ENCODE results near the gene ADGRB3. TPM values are rescaled to one million over a fixed set of nuclear protein-coding genes. Genes with fewer than 3 reads are reported as not detected.

The ADGRB3 gene
- total and polyA plus RNA-seq, 8 donors = 0.19 to 16.0 (median 0.61) TPM; not detected in 1

DNA sequence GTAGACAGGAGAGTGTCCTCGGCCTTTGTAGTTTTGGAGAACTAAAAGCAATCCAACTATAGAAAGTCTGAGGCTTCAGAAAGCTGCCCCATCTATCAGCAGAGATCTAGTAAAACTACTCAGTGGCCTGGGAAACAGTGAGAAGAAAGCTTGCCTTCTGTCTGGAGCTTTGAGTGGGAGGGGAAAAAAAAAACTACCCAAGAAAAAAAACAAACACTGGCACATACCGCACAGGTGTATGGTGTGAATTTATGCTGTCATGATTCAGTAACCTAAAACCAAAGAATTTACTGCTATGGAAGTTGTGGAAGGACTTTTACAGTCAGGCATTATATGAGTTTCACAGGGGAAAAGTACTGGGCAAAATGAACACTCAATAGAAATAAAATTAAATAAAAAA lies 280.5 kb downstream of the ADGRB3 start:
- DNase-seq = no peak
- H3K4me3 ChIP-seq = no peak overlapping the region
- TF ChIP-seq POLR2A (IDR thresholded peaks at IDR 0.05) (no peak), POLR2AphosphoS5 (IDR thresholded peaks at IDR 0.05) (no peak), EP300 (IDR thresholded peaks at IDR 0.05) (no peak)
- TF ChIP-seq, protein P1, sequence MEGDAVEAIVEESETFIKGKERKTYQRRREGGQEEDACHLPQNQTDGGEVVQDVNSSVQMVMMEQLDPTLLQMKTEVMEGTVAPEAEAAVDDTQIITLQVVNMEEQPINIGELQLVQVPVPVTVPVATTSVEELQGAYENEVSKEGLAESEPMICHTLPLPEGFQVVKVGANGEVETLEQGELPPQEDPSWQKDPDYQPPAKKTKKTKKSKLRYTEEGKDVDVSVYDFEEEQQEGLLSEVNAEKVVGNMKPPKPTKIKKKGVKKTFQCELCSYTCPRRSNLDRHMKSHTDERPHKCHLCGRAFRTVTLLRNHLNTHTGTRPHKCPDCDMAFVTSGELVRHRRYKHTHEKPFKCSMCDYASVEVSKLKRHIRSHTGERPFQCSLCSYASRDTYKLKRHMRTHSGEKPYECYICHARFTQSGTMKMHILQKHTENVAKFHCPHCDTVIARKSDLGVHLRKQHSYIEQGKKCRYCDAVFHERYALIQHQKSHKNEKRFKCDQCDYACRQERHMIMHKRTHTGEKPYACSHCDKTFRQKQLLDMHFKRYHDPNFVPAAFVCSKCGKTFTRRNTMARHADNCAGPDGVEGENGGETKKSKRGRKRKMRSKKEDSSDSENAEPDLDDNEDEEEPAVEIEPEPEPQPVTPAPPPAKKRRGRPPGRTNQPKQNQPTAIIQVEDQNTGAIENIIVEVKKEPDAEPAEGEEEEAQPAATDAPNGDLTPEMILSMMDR (IDR thresholded peaks at IDR 0.05) = no peak
- no peaks in the 10 kb centered on the region for H3K27me3 ChIP-seq
- no peaks in the 10 kb centered on the region for H3K36me3 ChIP-seq
- 56 to 74% (median 60%) methylated on average over 2 of the region's 2 CpGs for WGBS, 5 donors
- H3K4me1 ChIP-seq = no peaks in the 10 kb centered on the region
- no peak overlapping the region for H3K27ac ChIP-seq
- intact Hi-C loops (cut with DNase I; ENCODE audit: low total_unique reads) = no loop called here
- H3K9me3 ChIP-seq = peaks cover 0 to 4% (median 0%) of the 10 kb centered on the region in 4 donors

DNA sequence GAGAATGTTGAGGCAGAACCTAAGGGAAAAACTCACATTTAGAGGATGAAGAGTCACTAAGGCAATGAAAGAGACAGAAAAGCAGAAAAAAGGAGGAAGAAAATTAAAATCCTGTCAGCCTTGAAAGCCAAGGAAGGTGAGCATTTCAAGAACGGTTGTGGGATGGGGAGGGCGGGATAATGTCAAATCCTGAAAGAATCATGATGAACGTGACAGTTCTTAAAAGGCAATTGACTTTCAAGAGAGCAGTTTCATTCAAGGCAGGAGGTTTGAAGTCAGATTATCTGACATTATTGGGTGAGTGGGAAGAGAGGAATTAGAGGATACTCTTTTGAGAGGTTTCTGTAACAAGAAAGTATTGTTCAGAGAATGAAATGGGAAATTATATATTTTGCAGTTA lies 284.5 kb downstream of the ADGRB3 start:
- Histone ChIP-seq H3K4me1 (no peaks in the 10 kb centered on the region), H3K36me3 (no peaks in the 10 kb centered on the region), H3K9me3 (no peaks in the 10 kb centered on the region), H3K27ac (no peak overlapping the region), H3K4me3 (no peak overlapping the region), H3K27me3 (no peaks in the 10 kb centered on the region)
- intact Hi-C loops (cut with DNase I; ENCODE audit: low total_unique reads) = no loop called here
- 75 to 83% (median 79%) methylated on average over 3 of the region's 3 CpGs for WGBS, 5 donors
- TF ChIP-seq POLR2AphosphoS5 (IDR thresholded peaks at IDR 0.05) (no peak), EP300 (IDR thresholded peaks at IDR 0.05) (no peak)
- TF ChIP-seq, protein P1 (IDR thresholded peaks at IDR 0.05) = no peak
- no peak for DNase-seq

DNA sequence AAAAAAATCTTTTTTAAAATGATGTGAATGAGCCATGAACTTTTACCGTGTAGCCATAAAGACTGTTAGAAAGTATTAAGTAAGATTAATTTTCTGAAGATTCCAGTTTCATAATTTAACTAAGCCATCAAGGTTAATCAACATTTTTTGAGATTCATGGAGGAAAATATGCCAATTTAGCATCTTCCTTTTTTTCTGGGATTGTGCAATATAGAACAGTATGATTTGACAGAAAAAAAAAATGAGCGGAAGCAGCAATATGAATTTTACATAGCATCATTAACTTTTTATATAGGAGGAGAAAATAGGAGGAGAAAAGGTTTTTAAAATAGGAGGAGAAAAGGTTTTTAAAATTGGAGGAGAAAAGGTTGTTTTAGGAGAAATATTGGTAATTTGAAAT lies 306.3 kb downstream of the ADGRB3 start:
- Histone ChIP-seq H3K27me3 (no peaks in the 10 kb centered on the region), H3K4me1 (no peaks in the 10 kb centered on the region), H3K9me3 (no peaks in the 10 kb centered on the region), H3K36me3 (no peaks in the 10 kb centered on the region), H3K4me3 (no peak overlapping the region), H3K27ac (no peak overlapping the region)
- intact Hi-C loops (cut with DNase I; ENCODE audit: low total_unique reads) = no loop called here
- DNase-seq = no peak
- TF ChIP-seq POLR2AphosphoS5 (IDR thresholded peaks at IDR 0.05) (no peak), POLR2A (IDR thresholded peaks at IDR 0.05) (no peak), EP300 (IDR thresholded peaks at IDR 0.05) (no peak)
- TF ChIP-seq, protein P1 (IDR thresholded peaks at IDR 0.05) = no peak
- WGBS, 5 donors = 91 to 94% (median 93%) methylated on average over 2 of the region's 2 CpGs

DNA sequence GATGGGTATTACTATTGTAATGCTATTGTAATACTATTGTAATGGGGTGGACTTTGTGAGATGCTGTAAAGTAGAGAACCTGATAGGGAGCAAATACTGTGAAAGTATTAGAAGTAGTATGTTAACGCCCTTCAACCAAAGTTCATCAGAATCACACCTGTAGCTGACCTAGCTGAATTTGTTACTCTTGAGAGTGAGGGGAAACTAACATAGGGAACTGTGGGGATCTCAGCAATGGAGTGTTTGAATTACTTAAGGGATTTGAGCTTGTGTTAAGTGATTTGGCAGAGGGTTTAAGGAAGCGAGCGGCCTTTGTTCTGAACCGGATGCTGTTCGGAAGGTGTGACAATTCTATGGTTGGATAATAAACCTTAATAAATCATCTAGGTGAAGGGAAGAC lies 312.6 kb downstream of the ADGRB3 start:
- H3K4me1 ChIP-seq = no peaks in the 10 kb centered on the region
- TF ChIP-seq POLR2AphosphoS5 (IDR thresholded peaks at IDR 0.05) (no peak), POLR2A (IDR thresholded peaks at IDR 0.05) (no peak), EP300 (IDR thresholded peaks at IDR 0.05) (no peak)
- TF ChIP-seq, protein P1 (IDR thresholded peaks at IDR 0.05) = no peak
- intact Hi-C loops (cut with DNase I; ENCODE audit: low total_unique reads) = no loop called here
- H3K4me3 ChIP-seq = no peak overlapping the region
- no peak overlapping the region for H3K27ac ChIP-seq
- no peaks in the 10 kb centered on the region for H3K36me3 ChIP-seq
- H3K27me3 ChIP-seq = no peaks in the 10 kb centered on the region
- no peaks in the 10 kb centered on the region for H3K9me3 ChIP-seq
- no peak for DNase-seq
- WGBS, 5 donors = 82 to 87% (median 86%) methylated on average over 5 of the region's 5 CpGs
